Upper lobe of left lung (tissue), 6 donors: ENCODE data around the gene IFT88. TPM values are rescaled to one million over a fixed set of nuclear protein-coding genes. Genes with fewer than 3 reads are reported as not detected.

ENCODE experiments used
- ATAC-seq, 2 donors: fragments of 200-7000 bp; cut with Tn5 transposase; one replicate each; pipeline ENCODE4 v1.9.1; 2022; ENCODE audit warnings: mild to moderate bottlenecking in 2 of 2, moderate library complexity in 2 of 2; ENCODE audit not compliant: low FRiP score in 2 of 2
- DNase-seq, 2 donors: peaks; one replicate each; pipeline ENCODE4 v3.0.0-alpha.2; 2019 to 2020
- H3K27ac ChIP-seq, 4 donors: fragments of 200-600 bp; sonication (generic); one replicate each; pipeline ENCODE4 v1.5.1; 2016 to 2019
- H3K27me3 ChIP-seq, 4 donors: fragments of 200-600 bp; sonication (generic); one replicate each; pipeline ENCODE4 v1.5.1; 2017 to 2019
- H3K36me3 ChIP-seq, 4 donors: fragments of 200-600 bp; sonication (generic); one replicate each; pipeline ENCODE4 v1.5.1; 2016 to 2019
- H3K4me1 ChIP-seq, 4 donors: fragments of 200-600 bp; sonication (generic); one replicate each; pipeline ENCODE4 v1.5.1; 2018 to 2019
- H3K4me3 ChIP-seq, 4 donors: fragments of 200-600 bp; sonication (generic); one replicate each; pipeline ENCODE4 v1.5.1; 2017 to 2019; ENCODE audit warnings: mild to moderate bottlenecking in 2 of 4, moderate library complexity in 1 of 4
- H3K9me3 ChIP-seq, 4 donors: fragments of 200-600 bp; sonication (generic); one replicate each; pipeline ENCODE4 v1.5.1; 2018 to 2019
- CTCF ChIP-seq, 6 experiments: fragments of 450-650 bp in 4 of 6; fragments of 200-600 bp in 2 of 6; sonication (generic) in 2 of 6; IDR thresholded peaks; one replicate each; pipeline ENCODE4 v1.5.1; 2016 to 2019; ENCODE audit warnings: antibody characterized with exemption in 6 of 6
- EP300 ChIP-seq, 4 donors: sonication (generic); formaldehyde crosslinking; IDR thresholded peaks; one replicate each; pipeline ENCODE4 v1.5.1; 2017; ENCODE audit warnings: antibody characterized with exemption in 4 of 4, control low read depth in 2 of 4
- POLR2A ChIP-seq, 4 donors: fragments of 450-650 bp; IDR thresholded peaks; one replicate each; pipeline ENCODE4 v1.5.1; 2016 to 2017; ENCODE audit warnings: antibody characterized with exemption in 4 of 4, mild to moderate bottlenecking in 2 of 4
- POLR2AphosphoS5 ChIP-seq, 2 donors: sonication (generic); formaldehyde crosslinking; IDR thresholded peaks; one replicate each; pipeline ENCODE4 v1.5.1; 2017; ENCODE audit warnings: antibody characterized with exemption in 2 of 2
- WGBS, 2 donors: methylation state at CpG; one replicate each; pipeline ENCODE4 v1.1.5; 2017 to 2018; 5-methylcytosine and 5-hydroxymethylcytosine counted together
- total RNA-seq, 6 donors: library from RNA; depleted of rRNA in 4 of 6; stranded (reverse); fragments of >200 nt in 4 of 6; gene quantifications; one replicate each; pipeline versions ENCODE4 v1.1.0 to v1.2.1, GENCODE V29; 2016 to 2021
- donor health status: DM: no; HTN: no; CAD: no; lungs with moderate emphysema.
- donor health status: DM: no; HTN: yes; CAD: no; lungs with severe emphysema.

Gene IFT88
- total RNA-seq, 6 donors from 2014 or later = 5.5 to 55.5 (median 15.5) TPM

DNA sequence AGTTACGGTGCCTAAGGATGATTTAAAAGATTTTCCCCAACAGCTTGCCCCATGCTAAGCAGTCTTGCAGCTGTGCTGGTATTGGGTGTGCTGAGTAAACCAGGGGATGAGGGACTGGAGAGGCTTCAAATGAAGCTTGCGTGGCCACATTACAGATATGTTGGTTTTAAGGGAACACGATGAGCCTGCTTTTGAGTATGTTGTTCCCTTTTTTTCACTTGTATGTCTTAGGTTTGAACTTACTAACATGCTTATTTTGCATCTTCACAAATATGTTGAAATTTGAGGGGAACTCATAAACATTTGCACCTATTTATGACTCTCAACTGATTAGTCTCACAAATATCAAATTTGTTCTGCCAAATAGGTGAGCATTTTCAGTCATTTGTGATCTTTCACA lies 134.5 kb downstream of the IFT88 start:
- Histone ChIP-seq H3K4me1 (peaks cover 8 to 25% (median 10%) of the 10 kb centered on the region in 4 donors), H3K36me3 (no peaks in the 10 kb centered on the region), H3K4me3 (no peak overlapping the region), H3K27ac (no peak overlapping the region), H3K27me3 (peaks cover 0 to 3% (median 0%) of the 10 kb centered on the region in 4 donors), H3K9me3 (no peaks in the 10 kb centered on the region)
- 86 to 87% methylated on average over 3 of the region's 3 CpGs for WGBS, 2 donors
- no peak for TF ChIP-seq CTCF (IDR thresholded peaks at IDR 0.05)
- TF ChIP-seq POLR2A (IDR thresholded peaks at IDR 0.05) = no peak
- no peak for TF ChIP-seq EP300 (IDR thresholded peaks at IDR 0.05)
- TF ChIP-seq POLR2AphosphoS5 (IDR thresholded peaks at IDR 0.05) = no peak
- DNase-seq (no peak), ATAC-seq (no peak)

DNA sequence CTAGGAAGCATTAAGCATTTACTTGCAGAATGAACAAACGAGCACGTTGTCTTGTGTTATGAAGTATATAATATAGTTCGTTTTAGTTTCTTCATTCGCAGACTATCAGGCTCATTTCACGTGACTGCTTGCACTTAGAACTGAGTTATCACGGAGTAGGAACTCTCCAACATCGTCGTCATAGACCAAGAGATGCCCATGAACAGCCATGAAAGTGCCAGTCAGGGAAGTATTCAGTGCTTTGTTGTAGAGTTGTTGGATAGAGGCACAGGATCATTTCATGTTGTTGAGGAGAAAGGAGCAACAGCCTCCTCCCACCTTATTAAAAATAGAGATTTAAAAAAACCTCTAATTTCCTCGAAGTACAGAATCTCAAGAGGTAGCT lies 135.6 kb downstream of the IFT88 start:
- H3K27ac ChIP-seq = no peak overlapping the region
- TF ChIP-seq POLR2A (IDR thresholded peaks at IDR 0.05) = no peak
- peaks cover 0 to 3% (median 0%) of the 10 kb centered on the region in 4 donors for H3K27me3 ChIP-seq
- 10 to 28% methylated on average over 9 of the region's 9 CpGs for WGBS, 2 donors
- H3K36me3 ChIP-seq = no peaks in the 10 kb centered on the region
- H3K9me3 ChIP-seq = no peaks in the 10 kb centered on the region
- peaks cover 8 to 25% (median 10%) of the 10 kb centered on the region in 4 donors for H3K4me1 ChIP-seq
- DNase-seq (no peak), ATAC-seq (peak in 1 of 2 donors; percentile 10)
- H3K4me3 ChIP-seq = peak overlapping the region in 3 of 4 donors; percentile 56 to 87 (median 72)

- peak; percentile 50 to 62 for ATAC-seq
- H3K36me3 ChIP-seq = no peaks in the 10 kb centered on the region
- peaks cover 0 to 3% (median 0%) of the 10 kb centered on the region in 4 donors for H3K27me3 ChIP-seq
- peaks cover 8 to 25% (median 10%) of the 10 kb centered on the region in 4 donors for H3K4me1 ChIP-seq
- H3K27ac ChIP-seq = peak within 1 kb of the TSS in 3 of 4 donors; percentile 52 to 65 (median 61)
- DNase-seq = peak in 1 of 2 donors; percentile 91
- no peaks in the 10 kb centered on the region for H3K9me3 ChIP-seq
- TF ChIP-seq POLR2A (IDR thresholded peaks at IDR 0.05) (no peak), EP300 (IDR thresholded peaks at IDR 0.05) (no peak), CTCF (IDR thresholded peaks at IDR 0.05) (no peak), POLR2AphosphoS5 (IDR thresholded peaks at IDR 0.05) (no peak)
- 2% methylated on average over 32 to 60 of the region's 94 CpGs for WGBS, 2 donors
- H3K4me3 ChIP-seq = peak within 1 kb of the TSS; percentile 34 to 87 (median 64)
Measured at GRCh38 chr13:20702915-20703779, 136.2 kb downstream of the IFT88 start, which contains the start of gene IL17D. TSS of gene IL17D (plus strand) at chr13:20703699. CDS start at chr13:20704002, 303 bp downstream.

- Histone ChIP-seq H3K27ac (peak overlapping the region in 2 of 4 donors; percentile 52 to 61), H3K36me3 (no peaks in the 10 kb centered on the region), H3K4me1 (peaks cover 8 to 25% (median 10%) of the 10 kb centered on the region in 4 donors), H3K9me3 (no peaks in the 10 kb centered on the region), H3K27me3 (peaks cover 0 to 3% (median 0%) of the 10 kb centered on the region in 4 donors), H3K4me3 (peak overlapping the region in 3 of 4 donors; percentile 54 to 72 (median 56))
- peak; percentile 89 to 92 for ATAC-seq
- TF ChIP-seq POLR2AphosphoS5 (IDR thresholded peaks at IDR 0.05) (no peak), CTCF (IDR thresholded peaks at IDR 0.05) (peak; percentile 78 to 99 (median 92)), POLR2A (IDR thresholded peaks at IDR 0.05) (peak in 2 of 4 donors; percentile 38 to 45), EP300 (IDR thresholded peaks at IDR 0.05) (no peak)
- DNase-seq = peak; percentile 88 to 97
- WGBS, 2 donors = no CpG with 5 or more reads among the region's 98 CpGs
Measured at GRCh38 chr13:20703780-20704458, 137.0 kb downstream of the IFT88 start.
